Esophagus muscularis mucosa (tissue), 4 donors: Measurements from ENCODE around the gene PLP2. TPM values are rescaled to one million over a fixed set of nuclear protein-coding genes. Genes with fewer than 3 reads are reported as not detected.

ENCODE experiments used
- DNase-seq: peaks from one replicate; pipeline ENCODE4 v3.0.0-alpha.2; 2017; ENCODE audit errors: extremely low spot score
- H3K27ac ChIP-seq, 4 donors: fragments of 200-600 bp; sonication (generic); replicated peaks in 1 of 4; 1 replicate in 3 of 4; 2 replicates in 1 of 4; pipeline ENCODE4 v1.5.1; 2016 to 2019; ENCODE audit warnings: mild to moderate bottlenecking in 1 of 4
- H3K27me3 ChIP-seq, 4 donors: fragments of 200-600 bp; sonication (generic); one replicate each; pipeline versions ENCODE4 v1.5.1 to v1.6.0; 2016 to 2019
- H3K36me3 ChIP-seq, 4 donors: fragments of 200-600 bp; sonication (generic); one replicate each; pipeline ENCODE4 v1.5.1; 2016 to 2019
- H3K4me1 ChIP-seq, 4 donors: fragments of 200-600 bp; sonication (generic); one replicate each; pipeline ENCODE4 v1.5.1; 2016 to 2019
- H3K4me3 ChIP-seq, 4 donors: fragments of 200-600 bp; sonication (generic); 1 replicate in 2 of 4; 2 replicates in 2 of 4; pipeline ENCODE4 v1.5.1; 2016 to 2019; ENCODE audit warnings: mild to moderate bottlenecking in 4 of 4, moderate library complexity in 1 of 4
- H3K9me3 ChIP-seq, 4 donors: fragments of 200-600 bp; sonication (generic); 1 replicate in 3 of 4; 2 replicates in 1 of 4; pipeline ENCODE4 v1.5.1; 2016 to 2019
- EP300 ChIP-seq: sonication (generic); formaldehyde crosslinking; IDR thresholded peaks from one replicate; pipeline ENCODE4 v1.6.1; 2017; ENCODE audit warnings: antibody characterized with exemption
- POLR2A ChIP-seq: fragments of 450-650 bp; IDR thresholded peaks from one replicate; pipeline ENCODE4 v1.6.1; 2017; ENCODE audit warnings: antibody characterized with exemption, moderate library complexity, mild to moderate bottlenecking, low read depth
- POLR2AphosphoS5 ChIP-seq, 2 donors: sonication (generic); formaldehyde crosslinking; IDR thresholded peaks; one replicate each; pipeline ENCODE4 v1.6.1; 2017; ENCODE audit warnings: antibody characterized with exemption in 2 of 2
- whole genome bisulfite sequencing: methylation state at CpG from one replicate; pipeline ENCODE4 v1.1.5; 2018; 5-methylcytosine and 5-hydroxymethylcytosine counted together
- intact Hi-C: fragments of 100-400 bp; cut with DNase I; formaldehyde crosslinking; loops from one replicate; pipeline ENCODE4 v1.15.1; 2023
- total RNA-seq, 4 donors: library from RNA; depleted of rRNA; stranded (reverse); fragments of >200 nt; gene quantifications; one replicate each; pipeline versions ENCODE4 v1.1.0 to v1.2.1, GENCODE V29; 2016
- TF ChIP-seq, protein P1 (sequence below), 3 experiments: fragments of 200-600 bp in 2 of 3; fragments of 450-650 bp in 1 of 3; sonication (generic) in 2 of 3; IDR thresholded peaks; one replicate each; pipeline ENCODE4 v1.5.1; 2017 to 2019; ENCODE audit warnings: antibody characterized with exemption in 3 of 3, mild to moderate bottlenecking in 2 of 3, moderate library complexity in 1 of 3

PLP2 gene
- total RNA-seq, 4 donors from 2014 or later: 55.3 to 101 (median 76.3) TPM

- WGBS: 62% methylated on average over 4 of the region's 8 CpGs
- intact Hi-C loops: no loop called here
- no peaks in the 10 kb centered on the region for H3K9me3 ChIP-seq
- no peaks in the 10 kb centered on the region for H3K36me3 ChIP-seq
- H3K4me1 ChIP-seq: no peaks in the 10 kb centered on the region
- H3K27me3 ChIP-seq: peaks cover 0 to 14% (median 4%) of the 10 kb centered on the region in 4 donors
- no peak for DNase-seq
- TF ChIP-seq POLR2AphosphoS5 (IDR thresholded peaks at IDR 0.05) (no peak), POLR2A (no peak), EP300 (no peak)
- TF ChIP-seq, protein P1, sequence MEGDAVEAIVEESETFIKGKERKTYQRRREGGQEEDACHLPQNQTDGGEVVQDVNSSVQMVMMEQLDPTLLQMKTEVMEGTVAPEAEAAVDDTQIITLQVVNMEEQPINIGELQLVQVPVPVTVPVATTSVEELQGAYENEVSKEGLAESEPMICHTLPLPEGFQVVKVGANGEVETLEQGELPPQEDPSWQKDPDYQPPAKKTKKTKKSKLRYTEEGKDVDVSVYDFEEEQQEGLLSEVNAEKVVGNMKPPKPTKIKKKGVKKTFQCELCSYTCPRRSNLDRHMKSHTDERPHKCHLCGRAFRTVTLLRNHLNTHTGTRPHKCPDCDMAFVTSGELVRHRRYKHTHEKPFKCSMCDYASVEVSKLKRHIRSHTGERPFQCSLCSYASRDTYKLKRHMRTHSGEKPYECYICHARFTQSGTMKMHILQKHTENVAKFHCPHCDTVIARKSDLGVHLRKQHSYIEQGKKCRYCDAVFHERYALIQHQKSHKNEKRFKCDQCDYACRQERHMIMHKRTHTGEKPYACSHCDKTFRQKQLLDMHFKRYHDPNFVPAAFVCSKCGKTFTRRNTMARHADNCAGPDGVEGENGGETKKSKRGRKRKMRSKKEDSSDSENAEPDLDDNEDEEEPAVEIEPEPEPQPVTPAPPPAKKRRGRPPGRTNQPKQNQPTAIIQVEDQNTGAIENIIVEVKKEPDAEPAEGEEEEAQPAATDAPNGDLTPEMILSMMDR (IDR thresholded peaks at IDR 0.05): no peak
- no peak overlapping the region for H3K4me3 ChIP-seq
- no peak overlapping the region for H3K27ac ChIP-seq
Observed at GRCh38 chrX:49206543-49206942, 34.8 kb downstream of the PLP2 start.

DNA sequence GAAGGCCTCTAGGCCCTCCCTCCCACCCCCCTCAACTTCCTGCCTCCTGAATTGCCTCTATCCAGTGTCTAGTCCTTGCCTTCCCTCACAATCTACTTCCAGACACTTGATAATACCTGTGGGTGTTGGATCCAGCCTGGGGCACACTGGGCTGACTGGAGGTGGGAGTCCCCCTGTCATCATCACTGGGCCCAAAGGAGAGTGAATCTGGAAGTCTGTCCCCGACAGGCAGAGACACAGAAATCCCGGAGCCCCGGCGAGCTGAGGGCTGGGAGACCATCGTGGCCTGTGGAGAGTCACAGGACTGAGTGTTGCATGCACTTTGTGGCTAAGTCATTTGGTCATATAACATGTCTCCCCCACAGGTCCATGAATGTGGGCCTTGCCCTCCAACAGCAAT is 36.7 kb downstream of the PLP2 start:
- Histone ChIP-seq H3K27ac (no peak overlapping the region), H3K4me1 (no peaks in the 10 kb centered on the region), H3K4me3 (no peak overlapping the region), H3K27me3 (peaks cover 0 to 19% (median 4%) of the 10 kb centered on the region in 4 donors), H3K9me3 (no peaks in the 10 kb centered on the region), H3K36me3 (no peaks in the 10 kb centered on the region)
- 92% methylated on average over 4 of the region's 5 CpGs for WGBS
- TF ChIP-seq, protein P1 (IDR thresholded peaks at IDR 0.05): no peak
- DNase-seq: no peak
- intact Hi-C loops: no loop called here

DNA sequence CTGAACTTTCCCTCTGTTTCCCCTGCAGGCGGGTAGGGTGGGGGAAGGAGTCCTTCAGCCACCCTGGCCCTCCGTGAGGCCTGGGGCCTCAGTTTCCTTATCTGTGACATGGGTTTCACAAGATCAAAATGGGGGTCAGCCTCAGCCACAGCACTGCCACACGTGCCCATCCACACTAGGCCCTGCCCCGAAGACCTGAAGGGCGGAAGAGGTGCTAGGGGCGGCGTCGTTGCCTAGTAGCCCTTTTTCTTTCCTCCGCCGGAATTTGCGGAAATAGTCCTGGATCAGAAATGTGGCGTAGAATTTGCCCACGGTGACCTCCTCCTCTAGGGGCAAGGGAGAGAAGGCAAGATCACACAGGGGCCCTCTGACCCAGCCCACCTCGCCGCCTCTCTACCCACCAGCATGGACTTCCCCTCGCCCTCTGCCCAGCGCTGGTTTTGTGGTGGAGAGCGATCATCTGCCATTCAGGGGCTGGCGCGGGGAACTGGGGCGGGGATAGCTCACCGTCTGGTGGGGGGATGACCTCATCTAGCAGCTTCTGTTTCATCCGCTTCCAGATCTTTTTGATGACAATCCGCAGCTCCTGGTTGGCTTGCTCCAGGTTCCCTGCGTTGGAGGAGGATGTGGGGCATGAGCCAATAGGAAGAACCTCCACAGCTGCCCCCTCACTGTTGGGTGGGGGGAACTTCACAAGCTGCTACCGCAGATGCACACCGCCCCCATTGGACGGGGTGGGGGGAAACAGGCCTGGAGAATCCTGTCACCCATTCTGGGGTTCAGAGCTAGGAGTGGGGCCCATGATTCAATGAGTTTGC is 37.9 kb downstream of the PLP2 start:
- TF ChIP-seq POLR2A (no peak), EP300 (no peak), POLR2AphosphoS5 (IDR thresholded peaks at IDR 0.05) (no peak)
- TF ChIP-seq, protein P1 (IDR thresholded peaks at IDR 0.05): no peak
- Histone ChIP-seq H3K4me3 (no peak overlapping the region), H3K27me3 (peaks cover 0 to 19% (median 4%) of the 10 kb centered on the region in 4 donors), H3K9me3 (no peaks in the 10 kb centered on the region), H3K27ac (no peak overlapping the region), H3K36me3 (no peaks in the 10 kb centered on the region), H3K4me1 (no peaks in the 10 kb centered on the region)
- intact Hi-C loops: no loop called here
- WGBS: 43% methylated on average over 27 of the region's 28 CpGs
- DNase-seq: no peak

DNA sequence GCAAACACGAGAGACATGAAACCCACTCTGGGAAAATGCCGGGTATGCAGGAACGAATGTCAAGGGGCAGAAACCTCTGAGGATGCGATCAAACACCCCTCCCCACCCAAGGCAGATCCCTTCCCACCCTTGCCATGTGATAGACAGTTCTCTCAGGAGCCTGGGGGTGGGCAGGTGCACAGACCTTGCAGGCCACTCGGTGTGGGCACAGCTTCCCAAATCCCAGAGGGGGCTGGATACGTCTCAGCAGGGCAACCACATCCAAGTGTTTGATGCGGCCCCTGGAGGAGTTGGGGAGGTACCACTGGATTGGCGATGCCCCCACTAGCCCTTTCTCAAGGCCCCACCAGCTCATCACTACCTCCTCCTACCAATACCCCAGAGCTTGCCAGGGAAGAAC is 38.7 kb downstream of the PLP2 start:
- Histone ChIP-seq H3K27ac (no peak overlapping the region), H3K4me1 (no peaks in the 10 kb centered on the region), H3K4me3 (no peak overlapping the region), H3K36me3 (no peaks in the 10 kb centered on the region), H3K27me3 (peaks cover 0 to 19% (median 4%) of the 10 kb centered on the region in 4 donors), H3K9me3 (no peaks in the 10 kb centered on the region)
- WGBS: 70% methylated on average over 5 of the region's 8 CpGs
- TF ChIP-seq, protein P1 (IDR thresholded peaks at IDR 0.05): no peak
- TF ChIP-seq EP300: no peak
- no peak for TF ChIP-seq POLR2AphosphoS5 (IDR thresholded peaks at IDR 0.05)
- TF ChIP-seq POLR2A: no peak
- DNase-seq: no peak
- intact Hi-C loops: no loop called here

GRCh38 chrX:49211074-49211473 is 39.4 kb downstream of the PLP2 start:
- Histone ChIP-seq H3K4me1 (no peaks in the 10 kb centered on the region), H3K4me3 (no peak overlapping the region), H3K9me3 (no peaks in the 10 kb centered on the region), H3K27ac (no peak overlapping the region), H3K27me3 (peaks cover 0 to 14% (median 4%) of the 10 kb centered on the region in 4 donors), H3K36me3 (no peaks in the 10 kb centered on the region)
- TF ChIP-seq EP300: no peak
- TF ChIP-seq POLR2A: no peak
- no peak for TF ChIP-seq POLR2AphosphoS5 (IDR thresholded peaks at IDR 0.05)
- TF ChIP-seq, protein P1 (IDR thresholded peaks at IDR 0.05): no peak
- intact Hi-C loops: no loop called here
- 77% methylated on average over 8 of the region's 9 CpGs for WGBS
- DNase-seq: no peak
